Parathyroid adenoma (tissue), 2 donors: ENCODE measurements around the gene CERT1.

Experiments used
- H2AFZ ChIP-seq: fragments of 300-600 bp; sonication (generic); one replicate; pipeline ENCODE4 v1.7.0; 2017; ENCODE audit warnings: antibody characterized with exemption, mild to moderate bottlenecking
- H3K27ac ChIP-seq: fragments of 300-600 bp; sonication (generic); one replicate; pipeline ENCODE4 v1.7.0; 2017
- H3K27me3 ChIP-seq: fragments of 300-600 bp; sonication (generic); one replicate; pipeline ENCODE4 v1.7.0; 2017; ENCODE audit warnings: low read length; ENCODE audit not compliant: control insufficient read depth, insufficient read depth
- H3K36me3 ChIP-seq: fragments of 300-600 bp; sonication (generic); one replicate; pipeline ENCODE4 v1.7.0; 2017; ENCODE audit warnings: low read length; ENCODE audit not compliant: control insufficient read depth, insufficient read depth
- H3K4me1 ChIP-seq: fragments of 300-600 bp; sonication (generic); one replicate; pipeline ENCODE4 v1.7.0; 2017; ENCODE audit warnings: control low read depth
- H3K4me2 ChIP-seq: fragments of 300-600 bp; sonication (generic); one replicate; pipeline ENCODE4 v1.7.0; 2017; ENCODE audit warnings: low read length
- H3K4me3 ChIP-seq: fragments of 300-600 bp; sonication (generic); one replicate; pipeline ENCODE4 v1.7.0; 2017; ENCODE audit warnings: low read depth, low read length
- H3K79me2 ChIP-seq: fragments of 300-600 bp; sonication (generic); one replicate; pipeline ENCODE4 v1.7.0; 2017; ENCODE audit warnings: control low read depth
- H3K9ac ChIP-seq: fragments of 300-600 bp; sonication (generic); one replicate; pipeline ENCODE4 v1.7.0; 2017; ENCODE audit warnings: mild to moderate bottlenecking
- H3K9me3 ChIP-seq: fragments of 300-600 bp; sonication (generic); one replicate; pipeline ENCODE4 v1.7.0; 2017; ENCODE audit warnings: low read length; ENCODE audit not compliant: control insufficient read depth
- CTCF ChIP-seq: fragments of 300-600 bp; sonication (generic); IDR thresholded peaks from one replicate; pipeline ENCODE4 v1.7.0; 2017; ENCODE audit warnings: antibody characterized with exemption, mild to moderate bottlenecking
- donor health status: primary hyperparathyroidism.

CERT1 gene

GRCh38 chr5:75356719-75357118 lies 154.7 kb downstream of the CERT1 start:
- Histone ChIP-seq H3K36me3 (no peaks in the 10 kb centered on the region), H3K4me2 (no peak overlapping the region), H3K79me2 (no peaks in the 10 kb centered on the region), H2AFZ (no peak overlapping the region), H3K4me3 (no peak overlapping the region), H3K9me3 (no peaks in the 10 kb centered on the region), H3K27me3 (no peaks in the 10 kb centered on the region), H3K27ac (no peak overlapping the region), H3K9ac (no peak overlapping the region), H3K4me1 (no peaks in the 10 kb centered on the region)
- no peak for TF ChIP-seq CTCF

GRCh38 chr5:75355236-75355635 lies 156.2 kb downstream of the CERT1 start:
- Histone ChIP-seq H3K9me3 (no peaks in the 10 kb centered on the region), H3K4me1 (no peaks in the 10 kb centered on the region), H3K27me3 (no peaks in the 10 kb centered on the region), H3K79me2 (no peaks in the 10 kb centered on the region), H3K4me2 (no peak overlapping the region), H3K9ac (no peak overlapping the region), H2AFZ (no peak overlapping the region), H3K4me3 (no peak overlapping the region), H3K27ac (no peak overlapping the region), H3K36me3 (no peaks in the 10 kb centered on the region)
- TF ChIP-seq CTCF: no peak

GRCh38 chr5:75351139-75351926 lies 160.1 kb downstream of the CERT1 start:
- no peaks in the 10 kb centered on the region for H3K79me2 ChIP-seq
- TF ChIP-seq CTCF: no peak
- no peaks in the 10 kb centered on the region for H3K9me3 ChIP-seq
- no peaks in the 10 kb centered on the region for H3K27me3 ChIP-seq
- no peak overlapping the region for H3K4me2 ChIP-seq
- no peak overlapping the region for H2AFZ ChIP-seq
- H3K4me3 ChIP-seq: no peak overlapping the region
- no peaks in the 10 kb centered on the region for H3K4me1 ChIP-seq
- H3K36me3 ChIP-seq: no peaks in the 10 kb centered on the region
- no peak overlapping the region for H3K9ac ChIP-seq
- H3K27ac ChIP-seq: no peak overlapping the region

- H3K9me3 ChIP-seq: no peaks in the 10 kb centered on the region
- H3K9ac ChIP-seq: no peak overlapping the region
- no peak overlapping the region for H3K4me2 ChIP-seq
- no peaks in the 10 kb centered on the region for H3K36me3 ChIP-seq
- H3K4me3 ChIP-seq: no peak overlapping the region
- H2AFZ ChIP-seq: no peak overlapping the region
- no peak for TF ChIP-seq CTCF
- H3K79me2 ChIP-seq: no peaks in the 10 kb centered on the region
- no peak overlapping the region for H3K27ac ChIP-seq
- no peaks in the 10 kb centered on the region for H3K4me1 ChIP-seq
- H3K27me3 ChIP-seq: no peaks in the 10 kb centered on the region
These were observed 161.8 kb downstream of the CERT1 start for GRCh38 chr5:75349663-75350062.

- Histone ChIP-seq H3K4me2 (no peak overlapping the region), H3K36me3 (no peaks in the 10 kb centered on the region), H3K4me3 (no peak overlapping the region), H3K9ac (no peak overlapping the region), H3K4me1 (no peaks in the 10 kb centered on the region), H3K9me3 (no peaks in the 10 kb centered on the region), H3K79me2 (no peaks in the 10 kb centered on the region), H3K27ac (no peak overlapping the region), H2AFZ (no peak overlapping the region), H3K27me3 (no peaks in the 10 kb centered on the region)
- no peak for TF ChIP-seq CTCF
These were observed 163.2 kb downstream of the CERT1 start for GRCh38 chr5:75348241-75348640.
